PC-9 (cell line): ENCODE data around the gene TAOK1. TPM values are rescaled to one million over a fixed set of nuclear protein-coding genes. Genes with fewer than 3 reads are reported as not detected.
A peak's percentile ranks its signal among the peaks of the same experiment; 100 is the strongest.

Experiments
- BruUV-seq: library from RNA; stranded (reverse); fragments of 400-500 nt; replicated peaks from 2 replicates; lab custom pipeline; 2021; lab: Mats Ljungman, UMichigan
- CTCF ChIA-PET: fragments of 300-600 bp; sonication (Branson Sonifier 250); formaldehyde crosslinking; loops from one replicate; lab custom pipeline; 2022; ENCODE audit warnings: antibody characterized with exemption; lab: Charles Lee
- POLR2A ChIA-PET: fragments of 300-600 bp; sonication (Branson Sonifier 250); formaldehyde crosslinking; loops from one replicate; lab custom pipeline; 2022; ENCODE audit warnings: antibody characterized with exemption; ENCODE audit not compliant: unreplicated experiment; lab: Charles Lee
- DNase-seq, 2 experiments: peaks; one replicate each; pipeline versions ENCODE4 v3.0.0 to v3.0.0-alpha.2; 2015 to 2022; ENCODE audit warnings: mixed read lengths in 1 of 2
- H2AFZ ChIP-seq: fragments of 200-600 bp; sonication (generic); 2 replicates; pipeline ENCODE4 v1.8.1; 2017; ENCODE audit warnings: antibody characterized with exemption
- H3F3A ChIP-seq: fragments of 200-600 bp; sonication (generic); 2 replicates; pipeline ENCODE4 v1.8.1; 2017; ENCODE audit warnings: antibody characterized with exemption, mild to moderate bottlenecking, low read depth; ENCODE audit not compliant: insufficient read depth
- H3K27ac ChIP-seq: fragments of 200-600 bp; sonication (generic); 2 replicates; pipeline ENCODE4 v1.6.1; 2016; ENCODE audit warnings: mixed run types
- H3K27me3 ChIP-seq: fragments of 200-600 bp; sonication (generic); 2 replicates; pipeline ENCODE4 v1.6.1; 2016; ENCODE audit warnings: low read depth, mixed run types; ENCODE audit not compliant: insufficient read depth
- H3K36me3 ChIP-seq: fragments of 200-600 bp; sonication (generic); 2 replicates; pipeline ENCODE4 v1.6.1; 2016; ENCODE audit warnings: low read depth, mixed run types
- H3K4me1 ChIP-seq: fragments of 200-600 bp; sonication (generic); replicated peaks from 2 replicates; pipeline ENCODE4 v1.6.1; 2016; ENCODE audit warnings: mixed run types; ENCODE audit not compliant: insufficient read depth
- H3K4me2 ChIP-seq: fragments of 200-600 bp; sonication (generic); 2 replicates; pipeline ENCODE4 v1.6.1; 2017; ENCODE audit warnings: mixed run types
- H3K4me3 ChIP-seq: fragments of 200-600 bp; sonication (generic); 2 replicates; pipeline ENCODE4 v1.6.1; 2016; ENCODE audit warnings: mixed run types
- H3K79me2 ChIP-seq: fragments of 200-600 bp; sonication (generic); 2 replicates; pipeline ENCODE4 v1.6.1; 2017; ENCODE audit warnings: low read depth, mixed run types
- H3K9me2 ChIP-seq: fragments of 200-600 bp; sonication (generic); 2 replicates; pipeline ENCODE4 v1.8.1; 2017; ENCODE audit warnings: mild to moderate bottlenecking; ENCODE audit not compliant: insufficient read depth
- H3K9me3 ChIP-seq: fragments of 200-600 bp; sonication (generic); 2 replicates; pipeline ENCODE4 v1.8.1; 2016; ENCODE audit warnings: low read depth; ENCODE audit not compliant: insufficient read depth
- H4K20me1 ChIP-seq: fragments of 200-600 bp; sonication (generic); 2 replicates; pipeline ENCODE4 v1.8.1; 2017; ENCODE audit not compliant: insufficient read depth
- EZH2 ChIP-seq: fragments of 200-600 bp; sonication (generic); IDR thresholded peaks from 2 replicates; pipeline ENCODE4 v1.8.0; 2017; ENCODE audit warnings: antibody characterized with exemption, low read depth
- intact Hi-C: fragments of 100-400 bp; cut with micrococcal nuclease; formaldehyde crosslinking; loops from one replicate; pipeline ENCODE4 v1.10.0; 2022; ENCODE audit not compliant: unreplicated experiment
- total RNA-seq: library from RNA; stranded (reverse); gene quantifications from 2 replicates; pipeline ENCODE4 v1.2.3, GENCODE V29; 2021
- TF ChIP-seq, protein P1 (sequence below): fragments of 200-600 bp; sonication (generic); conservative IDR thresholded peaks from 2 replicates; pipeline ENCODE4 v1.6.1; 2017; ENCODE audit warnings: mixed run types, antibody characterized with exemption, mild to moderate bottlenecking, moderate library complexity

TAOK1 gene
- total RNA-seq, 1 experiment from 2014 or later: 51.1 TPM

DNA sequence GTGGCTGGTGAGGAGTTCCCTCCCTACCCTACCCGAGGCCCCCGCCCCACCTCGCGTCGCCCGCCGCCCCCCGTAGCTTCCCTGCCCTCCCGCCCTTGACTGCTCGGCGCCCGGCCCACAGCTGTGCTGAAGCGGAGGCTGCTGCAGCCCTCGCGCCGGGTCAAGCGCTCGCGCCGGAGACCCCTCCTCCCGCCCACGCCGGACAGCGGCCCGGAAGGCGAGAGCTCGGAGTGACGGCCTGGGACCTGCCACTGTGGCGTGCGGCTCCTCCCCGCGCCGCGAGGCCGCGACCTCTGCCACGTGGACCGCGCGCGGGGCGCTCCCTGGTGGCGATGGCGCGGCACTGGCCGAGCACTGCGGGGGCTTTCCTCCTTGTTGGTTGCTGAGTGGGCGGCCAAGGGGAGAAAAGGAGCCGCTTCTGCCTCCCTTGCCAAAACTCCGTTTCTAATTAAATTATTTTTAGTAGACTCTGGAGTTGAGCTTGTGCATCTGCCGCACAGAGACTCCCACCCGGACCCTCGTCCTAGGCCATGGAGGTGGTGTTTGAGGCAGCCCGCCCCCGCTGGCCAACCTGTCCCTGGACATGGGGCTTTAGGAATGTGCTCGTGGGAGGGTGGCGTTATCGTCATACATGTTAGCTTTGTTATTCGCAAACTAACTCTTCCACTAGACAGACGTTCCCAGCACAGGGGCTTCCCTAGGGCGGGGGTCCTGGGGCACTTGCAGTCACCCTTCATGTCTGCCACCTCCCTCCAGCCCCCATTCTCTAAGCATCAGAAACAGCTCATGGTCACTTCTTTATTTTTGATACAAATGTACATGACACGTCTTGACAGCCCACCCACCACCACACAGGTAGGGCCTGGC lies 182.8 kb downstream of the TAOK1 start:
- H3K4me1 ChIP-seq: peaks cover 9% of the 10 kb centered on the region
- H3K9me3 ChIP-seq: no peaks in the 10 kb centered on the region
- H3K36me3 ChIP-seq: no peaks in the 10 kb centered on the region
- no peak overlapping the region for H3K4me3 ChIP-seq
- H3K9me2 ChIP-seq: no peaks in the 10 kb centered on the region
- no peak overlapping the region for H2AFZ ChIP-seq
- no peaks in the 10 kb centered on the region for H4K20me1 ChIP-seq
- ChIA-PET POLR2A (interaction anchor here (0.6 kb wide), 1 partner anchor 772 kb away, joined by 3 read pairs; no protein-coding TSS in a partner anchor), CTCF (interaction anchor here (0.5 to 0.6 kb wide), 3 partner anchors 17 to 457 kb away, joined by 3 to 11 read pairs (median 3); no protein-coding TSS in a partner anchor)
- no TSS peak for BruUV-seq
- TF ChIP-seq, protein P1, sequence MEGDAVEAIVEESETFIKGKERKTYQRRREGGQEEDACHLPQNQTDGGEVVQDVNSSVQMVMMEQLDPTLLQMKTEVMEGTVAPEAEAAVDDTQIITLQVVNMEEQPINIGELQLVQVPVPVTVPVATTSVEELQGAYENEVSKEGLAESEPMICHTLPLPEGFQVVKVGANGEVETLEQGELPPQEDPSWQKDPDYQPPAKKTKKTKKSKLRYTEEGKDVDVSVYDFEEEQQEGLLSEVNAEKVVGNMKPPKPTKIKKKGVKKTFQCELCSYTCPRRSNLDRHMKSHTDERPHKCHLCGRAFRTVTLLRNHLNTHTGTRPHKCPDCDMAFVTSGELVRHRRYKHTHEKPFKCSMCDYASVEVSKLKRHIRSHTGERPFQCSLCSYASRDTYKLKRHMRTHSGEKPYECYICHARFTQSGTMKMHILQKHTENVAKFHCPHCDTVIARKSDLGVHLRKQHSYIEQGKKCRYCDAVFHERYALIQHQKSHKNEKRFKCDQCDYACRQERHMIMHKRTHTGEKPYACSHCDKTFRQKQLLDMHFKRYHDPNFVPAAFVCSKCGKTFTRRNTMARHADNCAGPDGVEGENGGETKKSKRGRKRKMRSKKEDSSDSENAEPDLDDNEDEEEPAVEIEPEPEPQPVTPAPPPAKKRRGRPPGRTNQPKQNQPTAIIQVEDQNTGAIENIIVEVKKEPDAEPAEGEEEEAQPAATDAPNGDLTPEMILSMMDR: no peak
- TF ChIP-seq EZH2: no peak
- H3K27me3 ChIP-seq: no peaks in the 10 kb centered on the region
- peak in 1 of 2 experiments; percentile 17 for DNase-seq
- peaks cover 14% of the 10 kb centered on the region; the same call in 1 of the 2 replicates for H3F3A ChIP-seq
- H3K4me2 ChIP-seq: no peak overlapping the region
- intact Hi-C loops: no loop called here
- H3K27ac ChIP-seq: no peak overlapping the region
- no peaks in the 10 kb centered on the region for H3K79me2 ChIP-seq

DNA sequence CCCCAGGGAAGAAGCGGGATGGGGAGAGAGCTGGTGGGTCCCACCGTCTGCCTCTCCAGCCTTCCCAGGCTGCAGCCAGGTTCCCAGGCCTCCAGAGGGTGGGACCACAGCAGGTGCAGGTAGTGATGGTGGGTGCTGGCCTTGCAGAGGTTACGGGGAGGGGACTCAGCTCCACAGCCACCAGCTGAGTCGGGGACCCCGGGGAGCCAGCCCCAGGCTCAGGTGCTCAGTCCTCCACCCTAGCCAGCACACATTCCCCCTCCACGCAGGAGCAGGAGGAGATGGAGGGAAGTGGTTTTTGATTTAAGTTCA lies 183.4 kb downstream of the TAOK1 start:
- intact Hi-C loops: no loop called here
- DNase-seq: no peak
- H3K4me1 ChIP-seq: peaks cover 9% of the 10 kb centered on the region
- no TSS peak for BruUV-seq
- H3K4me2 ChIP-seq: no peak overlapping the region
- no peaks in the 10 kb centered on the region for H3K79me2 ChIP-seq
- H3K4me3 ChIP-seq: no peak overlapping the region
- CTCF ChIA-PET: interaction anchor here (0.6 kb wide), 1 partner anchor 457 kb away, joined by 3 read pairs; no protein-coding TSS in a partner anchor
- H3K36me3 ChIP-seq: no peaks in the 10 kb centered on the region
- no peaks in the 10 kb centered on the region for H3K9me2 ChIP-seq
- TF ChIP-seq EZH2: no peak
- TF ChIP-seq, protein P1: no peak
- H2AFZ ChIP-seq: no peak overlapping the region
- no peaks in the 10 kb centered on the region for H3K9me3 ChIP-seq
- H3K27ac ChIP-seq: no peak overlapping the region
- H3F3A ChIP-seq: peaks cover 11% of the 10 kb centered on the region; the same call in 1 of the 2 replicates
- H4K20me1 ChIP-seq: no peaks in the 10 kb centered on the region
- no peaks in the 10 kb centered on the region for H3K27me3 ChIP-seq
- POLR2A ChIA-PET: no interaction called here

DNA sequence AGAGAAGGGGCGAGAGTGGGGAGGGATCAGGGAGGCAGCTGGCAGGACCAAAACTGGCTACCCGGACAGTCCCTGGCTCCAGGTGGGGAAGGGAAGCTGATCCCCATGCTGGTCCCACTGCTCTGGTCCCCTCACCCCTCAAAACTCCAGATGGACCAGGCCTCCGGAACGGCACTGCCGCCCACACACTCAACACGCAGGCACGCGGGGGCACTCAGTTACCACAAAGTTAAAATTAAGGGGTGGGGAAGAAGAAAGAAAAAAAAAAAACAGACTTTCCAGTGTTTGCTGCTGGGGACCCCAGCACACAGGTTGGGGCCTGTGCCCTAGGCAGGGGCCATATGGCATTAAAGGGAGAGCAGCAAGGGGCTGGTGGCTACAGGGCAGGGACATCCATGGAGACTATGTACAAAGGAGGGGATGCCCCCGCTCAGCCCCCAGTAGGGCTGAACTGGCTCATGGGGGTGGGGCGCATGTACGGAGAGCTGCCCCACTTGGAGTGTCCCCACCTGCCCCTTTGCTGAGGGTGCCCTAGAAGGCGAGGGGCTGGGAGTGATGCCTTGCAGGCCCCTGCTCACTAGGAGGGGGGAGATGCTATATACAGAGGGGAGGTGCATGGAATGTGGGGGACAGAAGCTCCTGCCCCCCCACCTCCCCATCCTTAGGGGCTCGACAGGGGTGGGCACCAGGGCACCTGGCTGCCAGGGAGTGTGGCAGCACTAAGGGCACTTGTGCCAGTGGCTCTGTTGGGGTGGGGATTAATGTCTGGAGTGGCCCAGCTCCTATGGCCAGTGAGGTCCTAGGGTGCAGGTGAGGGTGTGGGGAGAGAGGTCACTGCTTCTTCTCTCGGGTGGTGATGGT lies 183.9 kb downstream of the TAOK1 start:
- no peaks in the 10 kb centered on the region for H3K36me3 ChIP-seq
- H3K79me2 ChIP-seq: no peaks in the 10 kb centered on the region
- DNase-seq: no peak
- H3K4me1 ChIP-seq: peaks cover 8% of the 10 kb centered on the region
- H2AFZ ChIP-seq: no peak overlapping the region
- intact Hi-C loops: no loop called here
- ChIA-PET POLR2A (interaction anchor here (0.6 kb wide), 1 partner anchor 368 kb away, joined by 3 read pairs; no protein-coding TSS in a partner anchor), CTCF (interaction anchor here (0.5 to 0.7 kb wide), 3 partner anchors 18 to 458 kb away, joined by 3 to 6 read pairs (median 3); no protein-coding TSS in a partner anchor)
- H3K4me2 ChIP-seq: no peak overlapping the region
- no peaks in the 10 kb centered on the region for H3K9me3 ChIP-seq
- no peaks in the 10 kb centered on the region for H3K9me2 ChIP-seq
- no peak for TF ChIP-seq EZH2
- TF ChIP-seq, protein P1: no peak
- H3F3A ChIP-seq: peaks cover 9% of the 10 kb centered on the region; the same call in 1 of the 2 replicates
- H3K27ac ChIP-seq: no peak overlapping the region
- H3K4me3 ChIP-seq: no peak overlapping the region
- no peaks in the 10 kb centered on the region for H3K27me3 ChIP-seq
- TSS peak; percentile 28 for BruUV-seq
- no peaks in the 10 kb centered on the region for H4K20me1 ChIP-seq
